HG02884 (cell line): ENCODE measurements around the gene TCEAL7.
A peak's percentile ranks its signal among the peaks of the same experiment; 100 is the strongest.

Source experiments
- ATAC-seq: cut with Tn5 transposase; IDR thresholded peaks from one replicate; pipeline ENCODE4 v1.9.1; 2021; ENCODE audit warnings: mild to moderate bottlenecking, moderate library complexity; ENCODE audit not compliant: unreplicated experiment

Gene TCEAL7

GRCh38 chrX:103363046-103363445, 33.0 kb downstream of the TCEAL7 start:
- no peak for ATAC-seq

- no peak for ATAC-seq
Observed at GRCh38 chrX:103367502-103367901, 37.5 kb downstream of the TCEAL7 start.

GRCh38 chrX:103369479-103369878, 39.4 kb downstream of the TCEAL7 start:
- ATAC-seq, result no peak

- ATAC-seq, result no peak
Observed at GRCh38 chrX:103372886-103373285, 42.8 kb downstream of the TCEAL7 start.

- ATAC-seq, result no peak
Observed at GRCh38 chrX:103373581-103373980, 43.5 kb downstream of the TCEAL7 start.

- ATAC-seq, result peak; percentile 59
Observed at GRCh38 chrX:103376118-103376978, 46.3 kb downstream of the TCEAL7 start, which contains the start of gene BEX3. TSS of gene BEX3 (plus strand) at chrX:103376538. CDS start at chrX:103377522, 984 bp downstream.

GRCh38 chrX:103376979-103377324, 46.9 kb downstream of the TCEAL7 start:
- no peak for ATAC-seq

- no peak for ATAC-seq
Observed at GRCh38 chrX:103378990-103379389, 49.0 kb downstream of the TCEAL7 start.
